ENCODE results near the gene ZPR1.

DNA sequence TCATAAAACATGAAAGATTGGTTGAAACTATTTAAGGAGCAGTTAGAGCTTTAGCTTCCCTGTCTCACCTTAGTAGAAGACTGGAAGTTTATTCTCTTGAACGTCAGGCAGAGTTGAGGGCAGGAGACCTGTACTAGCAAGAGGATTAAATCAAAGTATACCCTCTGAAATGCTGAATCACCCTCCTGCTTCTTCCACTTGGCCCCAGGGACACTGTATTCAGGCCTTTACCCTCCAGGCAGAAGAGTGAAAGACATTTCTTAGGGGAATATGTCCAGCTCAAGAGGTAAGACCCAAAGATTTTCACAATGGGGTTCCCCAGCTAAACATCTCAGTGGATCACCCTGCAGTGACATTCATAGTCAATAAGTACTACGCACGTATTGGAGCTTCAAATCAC lies 23.4 kb upstream of the ZPR1 start:
- TF ChIP-seq, protein P1, sequence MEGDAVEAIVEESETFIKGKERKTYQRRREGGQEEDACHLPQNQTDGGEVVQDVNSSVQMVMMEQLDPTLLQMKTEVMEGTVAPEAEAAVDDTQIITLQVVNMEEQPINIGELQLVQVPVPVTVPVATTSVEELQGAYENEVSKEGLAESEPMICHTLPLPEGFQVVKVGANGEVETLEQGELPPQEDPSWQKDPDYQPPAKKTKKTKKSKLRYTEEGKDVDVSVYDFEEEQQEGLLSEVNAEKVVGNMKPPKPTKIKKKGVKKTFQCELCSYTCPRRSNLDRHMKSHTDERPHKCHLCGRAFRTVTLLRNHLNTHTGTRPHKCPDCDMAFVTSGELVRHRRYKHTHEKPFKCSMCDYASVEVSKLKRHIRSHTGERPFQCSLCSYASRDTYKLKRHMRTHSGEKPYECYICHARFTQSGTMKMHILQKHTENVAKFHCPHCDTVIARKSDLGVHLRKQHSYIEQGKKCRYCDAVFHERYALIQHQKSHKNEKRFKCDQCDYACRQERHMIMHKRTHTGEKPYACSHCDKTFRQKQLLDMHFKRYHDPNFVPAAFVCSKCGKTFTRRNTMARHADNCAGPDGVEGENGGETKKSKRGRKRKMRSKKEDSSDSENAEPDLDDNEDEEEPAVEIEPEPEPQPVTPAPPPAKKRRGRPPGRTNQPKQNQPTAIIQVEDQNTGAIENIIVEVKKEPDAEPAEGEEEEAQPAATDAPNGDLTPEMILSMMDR (conservative IDR thresholded peaks at IDR 0.05; ENCODE audit: low read length), result no peak
- no peak for TF ChIP-seq EZH2phosphoT487 (IDR thresholded peaks at IDR 0.05; ENCODE audit: borderline replicate concordance)
